Hepatocyte (in vitro differentiated cells): ENCODE data around the gene ETHE1. TPM values are rescaled to one million over a fixed set of nuclear protein-coding genes. Genes with fewer than 3 reads are reported as not detected.

ENCODE experiments used
- DNase-seq: peaks from one replicate; pipeline ENCODE4 v3.0.0-alpha.2; 2016; ENCODE audit warnings: low spot score
- H2AFZ ChIP-seq: fragments of 200-600 bp; sonication (generic); 2 replicates; pipeline ENCODE4 v1.6.0; 2016; ENCODE audit warnings: antibody characterized with exemption, mild to moderate bottlenecking
- H3K27ac ChIP-seq: fragments of 200-600 bp; sonication (generic); 2 replicates; pipeline ENCODE4 v1.5.1; 2016; ENCODE audit warnings: mild to moderate bottlenecking
- H3K27me3 ChIP-seq: fragments of 200-600 bp; sonication (generic); 2 replicates; pipeline ENCODE4 v1.6.1; 2016
- H3K36me3 ChIP-seq: fragments of 200-600 bp; sonication (generic); replicated peaks from 2 replicates; pipeline ENCODE4 v1.5.1; 2016; ENCODE audit warnings: low read depth; ENCODE audit not compliant: insufficient read depth
- H3K4me1 ChIP-seq: fragments of 200-600 bp; sonication (generic); 2 replicates; pipeline ENCODE4 v1.5.1; 2016; ENCODE audit warnings: mild to moderate bottlenecking, moderate library complexity; ENCODE audit not compliant: insufficient read depth
- H3K4me2 ChIP-seq: fragments of 200-600 bp; sonication (generic); 2 replicates; pipeline ENCODE4 v1.6.0; 2016
- H3K4me3 ChIP-seq: fragments of 200-600 bp; sonication (generic); 2 replicates; pipeline ENCODE4 v1.5.1; 2016; ENCODE audit warnings: mild to moderate bottlenecking
- H3K79me2 ChIP-seq: fragments of 200-600 bp; sonication (generic); 2 replicates; pipeline ENCODE4 v1.6.0; 2017; ENCODE audit warnings: mild to moderate bottlenecking
- H3K9me2 ChIP-seq: fragments of 200-600 bp; sonication (generic); replicated peaks from 2 replicates; pipeline ENCODE4 v1.6.0; 2017; ENCODE audit warnings: mild to moderate bottlenecking; ENCODE audit not compliant: insufficient read depth
- H3K9me3 ChIP-seq: fragments of 200-600 bp; sonication (generic); 2 replicates; pipeline ENCODE4 v1.5.1; 2016; ENCODE audit warnings: low read depth, mild to moderate bottlenecking
- H4K20me1 ChIP-seq: fragments of 200-600 bp; sonication (generic); 2 replicates; pipeline ENCODE4 v1.6.0; 2016; ENCODE audit warnings: mild to moderate bottlenecking; ENCODE audit not compliant: insufficient read depth, poor library complexity, severe bottlenecking
- CTCF ChIP-seq: fragments of 200-600 bp; sonication (generic); IDR thresholded peaks from 2 replicates; pipeline ENCODE4 v1.5.1; 2016; ENCODE audit warnings: antibody characterized with exemption, mild to moderate bottlenecking; ENCODE audit not compliant: poor library complexity
- EZH2 ChIP-seq: fragments of 200-600 bp; sonication (generic); IDR thresholded peaks from 2 replicates; pipeline ENCODE4 v1.6.1; 2016; ENCODE audit warnings: antibody characterized with exemption, mild to moderate bottlenecking, borderline replicate concordance
- EZH2phosphoT487 ChIP-seq: fragments of 200-600 bp; sonication (generic); IDR thresholded peaks from one replicate; pipeline ENCODE4 v1.6.1; 2018; ENCODE audit warnings: antibody characterized with exemption, mild to moderate bottlenecking, low read depth, moderate library complexity; ENCODE audit not compliant: unreplicated experiment, severe bottlenecking
- WGBS: methylation state at CpG from one replicate; pipeline ENCODE4 v1.1.6; 2016; ENCODE audit warnings: low lambda C conversion rate; ENCODE audit errors: missing lambda C conversion rate; 5-methylcytosine and 5-hydroxymethylcytosine counted together
- polyA plus RNA-seq: library from polyadenylated mRNA; unstranded; fragments of >200 nt; fragmentation: Nextera tagmentation; extraction: Ambion mirVana; gene quantifications from 2 replicates; pipeline ENCODE4 v1.2.1, GENCODE V29; 2016
- total RNA-seq: library from RNA; depleted of rRNA; stranded (reverse); fragments of >200 nt; gene quantifications from 2 replicates; pipeline ENCODE4 v1.2.3, GENCODE V29; 2014

Gene ETHE1
- total and polyA plus RNA-seq, 2 experiments from 2014 or later: 42.1 to 65.1 TPM

GRCh38 chr19:43496960-43497359, 30.0 kb downstream of the ETHE1 start:
- H3K36me3 ChIP-seq: no peaks in the 10 kb centered on the region

GRCh38 chr19:43495082-43495481, 31.9 kb downstream of the ETHE1 start:
- Histone ChIP-seq H4K20me1 (no peaks in the 10 kb centered on the region), H3K4me1 (peaks cover 17% of the 10 kb centered on the region), H3K27ac (no peak overlapping the region), H3K4me3 (no peak overlapping the region), H3K27me3 (no peaks in the 10 kb centered on the region), H3K9me2 (no peaks in the 10 kb centered on the region), H3K4me2 (no peak overlapping the region), H3K36me3 (no peaks in the 10 kb centered on the region), H3K9me3 (no peaks in the 10 kb centered on the region), H2AFZ (no peak overlapping the region), H3K79me2 (no peaks in the 10 kb centered on the region)
- DNase-seq: no peak
- TF ChIP-seq CTCF (no peak), EZH2phosphoT487 (no peak), EZH2 (no peak)
- WGBS: 86% methylated on average over 7 of the region's 8 CpGs

More at GRCh38 chr19:43496960-43497359, 30.0 kb downstream of the ETHE1 start:
- Histone ChIP-seq H3K27me3 (no peaks in the 10 kb centered on the region), H3K4me1 (peaks cover 17% of the 10 kb centered on the region), H3K9me2 (no peaks in the 10 kb centered on the region), H4K20me1 (no peaks in the 10 kb centered on the region), H3K4me2 (no peak overlapping the region), H3K9me3 (no peaks in the 10 kb centered on the region), H3K27ac (no peak overlapping the region), H2AFZ (no peak overlapping the region), H3K4me3 (no peak overlapping the region), H3K79me2 (peaks cover 2% of the 10 kb centered on the region)
- no peak for DNase-seq
- no peak for TF ChIP-seq CTCF
- TF ChIP-seq EZH2: no peak
- no peak for TF ChIP-seq EZH2phosphoT487
- WGBS: 96% methylated on average over 7 of the region's 7 CpGs

GRCh38 chr19:43490759-43491158, 36.2 kb downstream of the ETHE1 start:
- TF ChIP-seq EZH2phosphoT487 (no peak), CTCF (no peak), EZH2 (no peak)
- Histone ChIP-seq H4K20me1 (no peaks in the 10 kb centered on the region), H3K27ac (no peak overlapping the region), H3K79me2 (no peaks in the 10 kb centered on the region), H2AFZ (no peak overlapping the region), H3K4me2 (no peak overlapping the region), H3K9me3 (no peaks in the 10 kb centered on the region), H3K27me3 (no peaks in the 10 kb centered on the region), H3K4me3 (no peak overlapping the region), H3K36me3 (no peaks in the 10 kb centered on the region), H3K9me2 (no peaks in the 10 kb centered on the region), H3K4me1 (no peaks in the 10 kb centered on the region)
- DNase-seq: no peak
- WGBS: 90% methylated on average over 5 of the region's 5 CpGs
